HL-60 (cell line): Measurements from ENCODE around the gene TTN.

ENCODE experiments used
- GABPA ChIP-seq: IDR thresholded peaks from 2 replicates; pipeline ENCODE4 v1.6.1; 2012; ENCODE audit warnings: low read depth
- POLR2AphosphoS5 ChIP-seq: IDR thresholded peaks from 2 replicates; pipeline ENCODE4 v1.6.1; 2012; ENCODE audit warnings: low read depth
- SPI1 ChIP-seq: IDR thresholded peaks from 2 replicates; pipeline ENCODE4 v1.6.1; 2012; ENCODE audit warnings: low read depth, mild to moderate bottlenecking, borderline replicate concordance
- TF ChIP-seq, protein P1 (sequence below): IDR thresholded peaks from one replicate; pipeline ENCODE4 v1.5.1; 2011; ENCODE audit warnings: low read length, control low read depth, inconsistent platforms; ENCODE audit not compliant: insufficient read depth
- TF ChIP-seq, protein P2 (sequence below): IDR thresholded peaks from 2 replicates; pipeline ENCODE4 v1.6.1; 2012; ENCODE audit warnings: low read depth; ENCODE audit not compliant: insufficient replicate concordance

DNA sequence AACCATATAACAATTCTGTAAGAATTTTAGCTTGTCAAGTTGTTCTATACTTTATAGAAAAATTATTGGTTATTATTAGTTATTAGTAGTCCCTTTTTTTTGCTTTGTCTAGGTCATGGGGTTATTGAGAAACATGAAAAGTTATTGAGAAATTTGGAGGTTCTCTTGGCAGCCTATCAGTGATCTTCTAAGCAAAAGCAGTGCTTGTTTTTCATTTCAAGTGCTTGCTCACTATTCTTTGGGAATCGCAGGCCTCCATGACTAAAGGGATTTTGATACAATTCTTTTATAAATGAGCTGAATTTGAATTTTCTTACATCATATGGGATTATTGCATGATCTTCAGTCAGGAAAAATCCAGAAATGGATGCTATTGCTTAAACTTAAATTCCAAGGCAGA is 301.1 kb downstream of the TTN start:
- TF ChIP-seq, protein P1, sequence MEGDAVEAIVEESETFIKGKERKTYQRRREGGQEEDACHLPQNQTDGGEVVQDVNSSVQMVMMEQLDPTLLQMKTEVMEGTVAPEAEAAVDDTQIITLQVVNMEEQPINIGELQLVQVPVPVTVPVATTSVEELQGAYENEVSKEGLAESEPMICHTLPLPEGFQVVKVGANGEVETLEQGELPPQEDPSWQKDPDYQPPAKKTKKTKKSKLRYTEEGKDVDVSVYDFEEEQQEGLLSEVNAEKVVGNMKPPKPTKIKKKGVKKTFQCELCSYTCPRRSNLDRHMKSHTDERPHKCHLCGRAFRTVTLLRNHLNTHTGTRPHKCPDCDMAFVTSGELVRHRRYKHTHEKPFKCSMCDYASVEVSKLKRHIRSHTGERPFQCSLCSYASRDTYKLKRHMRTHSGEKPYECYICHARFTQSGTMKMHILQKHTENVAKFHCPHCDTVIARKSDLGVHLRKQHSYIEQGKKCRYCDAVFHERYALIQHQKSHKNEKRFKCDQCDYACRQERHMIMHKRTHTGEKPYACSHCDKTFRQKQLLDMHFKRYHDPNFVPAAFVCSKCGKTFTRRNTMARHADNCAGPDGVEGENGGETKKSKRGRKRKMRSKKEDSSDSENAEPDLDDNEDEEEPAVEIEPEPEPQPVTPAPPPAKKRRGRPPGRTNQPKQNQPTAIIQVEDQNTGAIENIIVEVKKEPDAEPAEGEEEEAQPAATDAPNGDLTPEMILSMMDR = no peak
- TF ChIP-seq GABPA = no peak
- TF ChIP-seq, protein P2, sequence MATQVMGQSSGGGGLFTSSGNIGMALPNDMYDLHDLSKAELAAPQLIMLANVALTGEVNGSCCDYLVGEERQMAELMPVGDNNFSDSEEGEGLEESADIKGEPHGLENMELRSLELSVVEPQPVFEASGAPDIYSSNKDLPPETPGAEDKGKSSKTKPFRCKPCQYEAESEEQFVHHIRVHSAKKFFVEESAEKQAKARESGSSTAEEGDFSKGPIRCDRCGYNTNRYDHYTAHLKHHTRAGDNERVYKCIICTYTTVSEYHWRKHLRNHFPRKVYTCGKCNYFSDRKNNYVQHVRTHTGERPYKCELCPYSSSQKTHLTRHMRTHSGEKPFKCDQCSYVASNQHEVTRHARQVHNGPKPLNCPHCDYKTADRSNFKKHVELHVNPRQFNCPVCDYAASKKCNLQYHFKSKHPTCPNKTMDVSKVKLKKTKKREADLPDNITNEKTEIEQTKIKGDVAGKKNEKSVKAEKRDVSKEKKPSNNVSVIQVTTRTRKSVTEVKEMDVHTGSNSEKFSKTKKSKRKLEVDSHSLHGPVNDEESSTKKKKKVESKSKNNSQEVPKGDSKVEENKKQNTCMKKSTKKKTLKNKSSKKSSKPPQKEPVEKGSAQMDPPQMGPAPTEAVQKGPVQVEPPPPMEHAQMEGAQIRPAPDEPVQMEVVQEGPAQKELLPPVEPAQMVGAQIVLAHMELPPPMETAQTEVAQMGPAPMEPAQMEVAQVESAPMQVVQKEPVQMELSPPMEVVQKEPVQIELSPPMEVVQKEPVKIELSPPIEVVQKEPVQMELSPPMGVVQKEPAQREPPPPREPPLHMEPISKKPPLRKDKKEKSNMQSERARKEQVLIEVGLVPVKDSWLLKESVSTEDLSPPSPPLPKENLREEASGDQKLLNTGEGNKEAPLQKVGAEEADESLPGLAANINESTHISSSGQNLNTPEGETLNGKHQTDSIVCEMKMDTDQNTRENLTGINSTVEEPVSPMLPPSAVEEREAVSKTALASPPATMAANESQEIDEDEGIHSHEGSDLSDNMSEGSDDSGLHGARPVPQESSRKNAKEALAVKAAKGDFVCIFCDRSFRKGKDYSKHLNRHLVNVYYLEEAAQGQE = no peak
- TF ChIP-seq POLR2AphosphoS5 = no peak
- no peak for TF ChIP-seq SPI1
